GM12878 (cell line): Measurements from ENCODE around the gene CRB3. TPM values are rescaled to one million over a fixed set of nuclear protein-coding genes. Genes with fewer than 3 reads are reported as not detected.

ENCODE experiments used
- ATAC-seq: fragments of 200-7000 bp; cut with Tn5 transposase; 3 replicates; pipeline ENCODE4 v1.9.1; 2020; ENCODE audit warnings: mild to moderate bottlenecking, moderate library complexity
- BruUV-seq: library from RNA; stranded (reverse); fragments of 400-500 nt; replicated peaks from 2 replicates; lab custom pipeline; 2021; lab: Mats Ljungman, UMichigan
- CTCF ChIA-PET: fragments of 300-600 bp; sonication (Branson Sonifier 250); formaldehyde crosslinking; extraction: SDS; loops from one replicate; lab custom pipeline; 2021; ENCODE audit warnings: inconsistent platforms; lab: Yijun Ruan, JAX
- POLR2A ChIA-PET: fragments of 350-600 bp; formaldehyde crosslinking; extraction: SDS; loops from one replicate; lab custom pipeline; 2021; ENCODE audit warnings: inconsistent platforms; lab: Charles Lee
- RAD21 ChIA-PET: fragments of 300-600 bp; sonication (Branson Sonifier 250); formaldehyde crosslinking; loops from one replicate; lab custom pipeline; 2023; ENCODE audit warnings: antibody characterized with exemption; ENCODE audit not compliant: unreplicated experiment; lab: Charles Lee
- SMC1A ChIA-PET: fragments of 300-600 bp; sonication (Branson Sonifier 250); formaldehyde crosslinking; loops from one replicate; lab custom pipeline; 2023; ENCODE audit not compliant: unreplicated experiment, uncharacterized antibody; lab: Charles Lee
- DNase-seq: peaks from one replicate; pipeline ENCODE4 v3.0.0-alpha.2; 2011; ENCODE audit warnings: low read depth, low spot score
- FAIRE-seq: peaks from 3 replicates; lab custom pipeline; 2011; peaks lifted over from hg19 to GRCh38; lab: Jason Lieb, UNC
- H2AFZ ChIP-seq: 2 replicates; pipeline ENCODE4 v1.6.0; 2011; ENCODE audit warnings: low read depth, low read length, control low read depth; ENCODE audit not compliant: control insufficient read depth
- H3K27ac ChIP-seq: 2 replicates; pipeline ENCODE4 v1.5.1; 2011; ENCODE audit warnings: control low read depth; ENCODE audit not compliant: control insufficient read depth, insufficient read depth
- H3K27me3 ChIP-seq, 2 experiments: replicated peaks in 1 of 2; 2 replicates each; pipeline versions ENCODE4 v1.6.0 to v1.6.1; 2011; ENCODE audit warnings: low read length in 1 of 2; ENCODE audit not compliant: control insufficient read depth in 2 of 2, insufficient read depth in 2 of 2
- H3K36me3 ChIP-seq, 2 experiments: 2 replicates each; pipeline ENCODE4 v1.5.1; 2011; ENCODE audit warnings: low read length in 1 of 2; ENCODE audit not compliant: control insufficient read depth in 2 of 2, insufficient read depth in 2 of 2
- H3K4me1 ChIP-seq: 2 replicates; pipeline ENCODE4 v1.6.1; 2011; ENCODE audit warnings: mild to moderate bottlenecking, low read length, moderate library complexity, mixed read lengths; ENCODE audit not compliant: control insufficient read depth, insufficient read depth
- H3K4me2 ChIP-seq: 2 replicates; pipeline ENCODE4 v1.6.0; 2011; ENCODE audit warnings: control low read depth; ENCODE audit not compliant: control insufficient read depth, insufficient read depth
- H3K4me3 ChIP-seq: fragments of 200-600 bp; sonication (generic); 2 replicates; pipeline ENCODE4 v1.5.1; 2016
- H3K79me2 ChIP-seq: 2 replicates; pipeline ENCODE4 v1.6.0; 2011; ENCODE audit warnings: low read length; ENCODE audit not compliant: control insufficient read depth, insufficient read depth
- H3K9ac ChIP-seq: 2 replicates; pipeline ENCODE4 v1.8.0; 2011; ENCODE audit warnings: low read length, control low read depth, mixed read lengths; ENCODE audit not compliant: control insufficient read depth, insufficient read depth
- H3K9me3 ChIP-seq: replicated peaks from 3 replicates; pipeline ENCODE4 v1.5.1; 2011; ENCODE audit warnings: mild to moderate bottlenecking, low read length; ENCODE audit not compliant: control insufficient read depth, insufficient read depth
- H4K20me1 ChIP-seq: 2 replicates; pipeline ENCODE4 v1.6.0; 2011; ENCODE audit not compliant: control insufficient read depth, insufficient read depth
- ASH2L ChIP-seq: fragments of 300-600, 200-600 bp; sonication (generic); IDR thresholded peaks from 2 replicates; pipeline ENCODE4 v1.6.1; 2017; ENCODE audit warnings: low read depth, mild to moderate bottlenecking, borderline replicate concordance
- BHLHE40 ChIP-seq, 2 experiments: fragments of 450-650 bp in 1 of 2; IDR thresholded peaks; 2 replicates each; pipeline ENCODE4 v1.6.1; 2011 to 2017; ENCODE audit warnings: low read depth in 2 of 2, borderline replicate concordance in 1 of 2, improper control_type of control experiment in 1 of 2, low read length in 1 of 2, mild to moderate bottlenecking in 1 of 2
- CHD2 ChIP-seq: IDR thresholded peaks from 2 replicates; pipeline ENCODE4 v1.6.1; 2011; ENCODE audit warnings: low read depth, low read length, improper control_type of control experiment, borderline replicate concordance
- CUX1 ChIP-seq: IDR thresholded peaks from 2 replicates; pipeline ENCODE4 v1.6.1; 2012; ENCODE audit warnings: improper control_type of control experiment, low read depth, low read length; ENCODE audit not compliant: insufficient replicate concordance
- ESRRA ChIP-seq: IDR thresholded peaks from 2 replicates; pipeline ENCODE4 v1.6.1; 2012; ENCODE audit warnings: mild to moderate bottlenecking, low read length, improper control_type of control experiment
- EZH2 ChIP-seq: IDR thresholded peaks from 2 replicates; pipeline ENCODE4 v1.6.1; 2012; ENCODE audit warnings: low read depth, mild to moderate bottlenecking, control low read depth, inconsistent platforms, low read length, borderline replicate concordance; ENCODE audit not compliant: control insufficient read depth
- HCFC1 ChIP-seq: fragments of 150-350 bp; IDR thresholded peaks from 2 replicates; pipeline ENCODE4 v1.6.1; 2014; ENCODE audit warnings: low read length
- MEF2A ChIP-seq: IDR thresholded peaks from 2 replicates; pipeline ENCODE4 v1.6.1; 2011; ENCODE audit warnings: low read depth, mild to moderate bottlenecking, low read length, moderate library complexity; ENCODE audit not compliant: insufficient read depth
- MYC ChIP-seq: IDR thresholded peaks from 2 replicates; pipeline ENCODE4 v1.6.1; 2011; ENCODE audit warnings: mild to moderate bottlenecking, low read length, moderate library complexity, inconsistent platforms; ENCODE audit not compliant: insufficient read depth, insufficient replicate concordance, insufficient read length, severe bottlenecking
- NFIC ChIP-seq: IDR thresholded peaks from 2 replicates; pipeline ENCODE4 v1.6.1; 2012; ENCODE audit warnings: low read depth, mild to moderate bottlenecking, inconsistent platforms, low read length, moderate library complexity
- NR2C1 ChIP-seq: fragments of 450-650 bp; IDR thresholded peaks from 2 replicates; pipeline ENCODE4 v1.6.1; 2017; ENCODE audit warnings: antibody characterized with exemption, mild to moderate bottlenecking, moderate library complexity
- RELA ChIP-seq: fragments of 450-650 bp; IDR thresholded peaks from 2 replicates; pipeline ENCODE4 v1.8.0; 2014; ENCODE audit warnings: borderline replicate concordance; ENCODE audit not compliant: partially characterized antibody
- RFX5 ChIP-seq: IDR thresholded peaks from 2 replicates; pipeline ENCODE4 v1.6.1; 2011; ENCODE audit warnings: low read depth, low read length, improper control_type of control experiment
- SREBF1 ChIP-seq: IDR thresholded peaks from 2 replicates; pipeline ENCODE4 v1.6.1; 2012; ENCODE audit warnings: mild to moderate bottlenecking, low read length
- YY1 ChIP-seq: IDR thresholded peaks from 2 replicates; pipeline ENCODE4 v1.6.1; 2011; ENCODE audit warnings: low read depth, mild to moderate bottlenecking, low read length
- ZNF217 ChIP-seq: fragments of 450-650 bp; IDR thresholded peaks from 2 replicates; pipeline ENCODE4 v1.6.1; 2017; ENCODE audit warnings: antibody characterized with exemption, mild to moderate bottlenecking
- ZNF592 ChIP-seq: fragments of 450-650 bp; IDR thresholded peaks from 2 replicates; pipeline ENCODE4 v1.6.1; 2017; ENCODE audit warnings: mild to moderate bottlenecking, moderate library complexity
- WGBS: methylation state at CpG from one replicate; pipeline ENCODE4 v1.1.6; 2016; ENCODE audit warnings: low lambda C conversion rate; ENCODE audit not compliant: insufficient replicate concordance, insufficient coverage; ENCODE audit errors: missing lambda C conversion rate; 5-methylcytosine and 5-hydroxymethylcytosine counted together
- in situ Hi-C: fragments of 300-500 bp; cut with MboI; formaldehyde crosslinking; loops from 9 replicates; pipeline ENCODE4 v1.14.3; 2018; ENCODE audit warnings: mixed read lengths
- intact Hi-C: fragments of 100-400 bp; cut with micrococcal nuclease; formaldehyde crosslinking; loops from one replicate; pipeline ENCODE4 v1.14.2; 2022; ENCODE audit not compliant: unreplicated experiment
- polyA plus RNA-seq, 11 experiments: library from polyadenylated mRNA; depleted of rRNA in 4 of 11; unstranded in 6 of 11; stranded (reverse) in 5 of 11; fragments of >200 nt; fragmentation: Nextera tagmentation in 4 of 11; fragmentation: Illumina TruSeq in 1 of 11; extraction: Ambion mirVana in 4 of 11; extraction: Trizol in 1 of 11; gene quantifications; 1 replicate in 1 of 11; 2 replicates in 10 of 11; pipeline versions ENCODE4 v1.2.1 to v1.2.3, GENCODE V29; 2011 to 2016; ENCODE audit warnings: inconsistent platforms in 2 of 11, missing spikeins in 2 of 11, low read depth in 1 of 11
- total RNA-seq, 4 experiments: library from RNA; depleted of rRNA in 3 of 4; stranded (reverse); fragments of >200 nt in 3 of 4; fragmentation: Illumina TruSeq in 1 of 4; extraction: Trizol in 1 of 4; gene quantifications; 2 replicates each; pipeline versions ENCODE4 v1.2.1 to v1.2.3, GENCODE V29; 2013 to 2021

CRB3 gene
- total and polyA plus RNA-seq, 10 of the 15 experiments (the other 5 are each of a cell fraction or from before 2014, with no cell fraction given), result 0.11 to 1.9 (median 0.98) TPM; not detected in 1

GRCh38 chr19:6433165-6433564 lies 30.9 kb upstream of the CRB3 start:
- H2AFZ ChIP-seq, result no peak overlapping the region
- WGBS, result 90% methylated on average over 11 of the region's 11 CpGs
- POLR2A ChIA-PET, result interaction anchor here (0.6 kb wide), 2 partner anchors 10 to 1646 kb away, joined by 5 read pairs; no protein-coding TSS in a partner anchor
- SMC1A ChIA-PET, result no interaction called here
- no peaks in the 10 kb centered on the region for H3K79me2 ChIP-seq
- no TSS peak for BruUV-seq
- H3K9me3 ChIP-seq, result no peaks in the 10 kb centered on the region
- no peaks in the 10 kb centered on the region for H3K4me1 ChIP-seq
- H4K20me1 ChIP-seq, result no peaks in the 10 kb centered on the region
- H3K36me3 ChIP-seq, result no peaks in the 10 kb centered on the region
- in situ Hi-C loops (no loop called here), intact Hi-C loops (no loop called here)
- no peak for DNase-seq
- RAD21 ChIA-PET, result no interaction called here
- CTCF ChIA-PET, result no interaction called here
- H3K27ac ChIP-seq, result no peak overlapping the region
- no peak overlapping the region for H3K9ac ChIP-seq
- H3K27me3 ChIP-seq, result no peaks in the 10 kb centered on the region
- no peak overlapping the region for H3K4me2 ChIP-seq
- no peak overlapping the region for H3K4me3 ChIP-seq
- no peak for FAIRE-seq
- no peak for ATAC-seq
- TF ChIP-seq HCFC1 (no peak), MEF2A (no peak), ASH2L (no peak), CUX1 (no peak), YY1 (no peak), BHLHE40 (IDR thresholded peaks at IDR 0.05; ENCODE audit: borderline replicate concordance in 1 of 2, low read depth in 2 of 2, low read length in 1 of 2) (no peak), EZH2 (no peak), NR2C1 (no peak), ZNF217 (no peak), ESRRA (no peak), ZNF592 (no peak), NFIC (no peak), CHD2 (no peak), MYC (no peak), RFX5 (no peak), SREBF1 (no peak), RELA (no peak)
